ENCODE data around the gene ACOT8. TPM values are rescaled to one million over a fixed set of nuclear protein-coding genes. Genes with fewer than 3 reads are reported as not detected.
A peak's percentile ranks its signal among the peaks of the same experiment; 100 is the strongest.

Gene ACOT8
- total and polyA plus RNA-seq, 9 of the 15 experiments (the other 6 are each of a cell fraction or from before 2014, with no cell fraction given): 8.2 to 46.7 (median 20.7) TPM

DNA sequence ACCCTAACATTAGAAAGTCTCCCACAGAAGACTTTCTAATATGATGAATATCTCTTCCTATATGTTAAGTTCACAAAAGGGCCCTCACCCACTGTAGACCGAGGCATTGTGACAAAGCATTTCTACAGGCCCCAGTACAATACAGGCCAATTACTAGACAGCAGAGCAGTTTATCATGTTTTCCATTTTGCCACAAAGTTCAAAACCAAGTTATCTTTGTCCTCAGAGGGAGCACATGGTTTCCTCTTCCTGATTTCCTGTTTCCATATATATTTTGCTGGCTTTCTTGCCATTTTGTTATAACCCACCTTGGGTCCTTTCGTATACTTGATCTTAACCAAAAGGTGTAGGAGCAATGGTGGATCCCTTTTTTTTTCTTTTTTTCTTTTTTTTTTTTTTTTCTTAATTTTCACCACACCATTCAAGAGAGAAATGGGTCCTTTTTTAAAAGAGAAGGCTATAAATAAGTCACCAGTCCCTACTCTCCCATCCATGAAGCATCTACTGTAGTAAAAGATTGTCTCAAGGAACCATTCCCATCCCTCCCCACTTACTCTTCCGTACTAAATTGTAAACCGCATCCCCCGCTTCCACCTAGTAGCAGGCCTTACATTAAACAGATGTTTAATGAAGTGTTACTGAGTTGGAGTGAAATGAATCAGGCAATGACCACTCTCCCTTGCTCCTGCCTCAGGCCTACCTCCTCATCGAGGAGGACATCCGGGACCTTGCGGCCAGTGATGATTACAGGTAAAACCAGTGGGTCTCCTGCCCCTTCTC lies 46.8 kb downstream of the ACOT8 start (continued):
- TF ChIP-seq, protein P1, sequence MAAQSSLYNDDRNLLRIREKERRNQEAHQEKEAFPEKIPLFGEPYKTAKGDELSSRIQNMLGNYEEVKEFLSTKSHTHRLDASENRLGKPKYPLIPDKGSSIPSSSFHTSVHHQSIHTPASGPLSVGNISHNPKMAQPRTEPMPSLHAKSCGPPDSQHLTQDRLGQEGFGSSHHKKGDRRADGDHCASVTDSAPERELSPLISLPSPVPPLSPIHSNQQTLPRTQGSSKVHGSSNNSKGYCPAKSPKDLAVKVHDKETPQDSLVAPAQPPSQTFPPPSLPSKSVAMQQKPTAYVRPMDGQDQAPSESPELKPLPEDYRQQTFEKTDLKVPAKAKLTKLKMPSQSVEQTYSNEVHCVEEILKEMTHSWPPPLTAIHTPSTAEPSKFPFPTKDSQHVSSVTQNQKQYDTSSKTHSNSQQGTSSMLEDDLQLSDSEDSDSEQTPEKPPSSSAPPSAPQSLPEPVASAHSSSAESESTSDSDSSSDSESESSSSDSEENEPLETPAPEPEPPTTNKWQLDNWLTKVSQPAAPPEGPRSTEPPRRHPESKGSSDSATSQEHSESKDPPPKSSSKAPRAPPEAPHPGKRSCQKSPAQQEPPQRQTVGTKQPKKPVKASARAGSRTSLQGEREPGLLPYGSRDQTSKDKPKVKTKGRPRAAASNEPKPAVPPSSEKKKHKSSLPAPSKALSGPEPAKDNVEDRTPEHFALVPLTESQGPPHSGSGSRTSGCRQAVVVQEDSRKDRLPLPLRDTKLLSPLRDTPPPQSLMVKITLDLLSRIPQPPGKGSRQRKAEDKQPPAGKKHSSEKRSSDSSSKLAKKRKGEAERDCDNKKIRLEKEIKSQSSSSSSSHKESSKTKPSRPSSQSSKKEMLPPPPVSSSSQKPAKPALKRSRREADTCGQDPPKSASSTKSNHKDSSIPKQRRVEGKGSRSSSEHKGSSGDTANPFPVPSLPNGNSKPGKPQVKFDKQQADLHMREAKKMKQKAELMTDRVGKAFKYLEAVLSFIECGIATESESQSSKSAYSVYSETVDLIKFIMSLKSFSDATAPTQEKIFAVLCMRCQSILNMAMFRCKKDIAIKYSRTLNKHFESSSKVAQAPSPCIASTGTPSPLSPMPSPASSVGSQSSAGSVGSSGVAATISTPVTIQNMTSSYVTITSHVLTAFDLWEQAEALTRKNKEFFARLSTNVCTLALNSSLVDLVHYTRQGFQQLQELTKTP (IDR thresholded peaks at IDR 0.05; ENCODE audit: low read depth in 1 of 2, partially characterized antibody in 2 of 2): no peak
- peak; percentile 72 for TF ChIP-seq TCF3 (CRISPR knock-in tag; IDR thresholded peaks at IDR 0.05)
- TF ChIP-seq JUND (IDR thresholded peaks at IDR 0.05; ENCODE audit: borderline replicate concordance, low read depth, low read length): no peak
- TF ChIP-seq JUND (tag; IDR thresholded peaks at IDR 0.05; ENCODE audit: borderline replicate concordance, low read depth, low read length): peak; percentile 35; the same call in 1 of the 3 replicates
- TF ChIP-seq, protein P2, sequence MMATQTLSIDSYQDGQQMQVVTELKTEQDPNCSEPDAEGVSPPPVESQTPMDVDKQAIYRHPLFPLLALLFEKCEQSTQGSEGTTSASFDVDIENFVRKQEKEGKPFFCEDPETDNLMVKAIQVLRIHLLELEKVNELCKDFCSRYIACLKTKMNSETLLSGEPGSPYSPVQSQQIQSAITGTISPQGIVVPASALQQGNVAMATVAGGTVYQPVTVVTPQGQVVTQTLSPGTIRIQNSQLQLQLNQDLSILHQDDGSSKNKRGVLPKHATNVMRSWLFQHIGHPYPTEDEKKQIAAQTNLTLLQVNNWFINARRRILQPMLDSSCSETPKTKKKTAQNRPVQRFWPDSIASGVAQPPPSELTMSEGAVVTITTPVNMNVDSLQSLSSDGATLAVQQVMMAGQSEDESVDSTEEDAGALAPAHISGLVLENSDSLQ (IDR thresholded peaks at IDR 0.05): no peak
- TF ChIP-seq CSDE1 (IDR thresholded peaks at IDR 0.05): no peak
- TF ChIP-seq MYC (IDR thresholded peaks at IDR 0.05; ENCODE audit: low read depth, low read length): peak; percentile 73
- no peak for TF ChIP-seq MYC (CRISPR knock-in tag; IDR thresholded peaks at IDR 0.05; ENCODE audit: borderline replicate concordance, low read depth)
- TF ChIP-seq ZNF174 (CRISPR knock-in tag; IDR thresholded peaks at IDR 0.05): no peak
- TF ChIP-seq, protein P3, sequence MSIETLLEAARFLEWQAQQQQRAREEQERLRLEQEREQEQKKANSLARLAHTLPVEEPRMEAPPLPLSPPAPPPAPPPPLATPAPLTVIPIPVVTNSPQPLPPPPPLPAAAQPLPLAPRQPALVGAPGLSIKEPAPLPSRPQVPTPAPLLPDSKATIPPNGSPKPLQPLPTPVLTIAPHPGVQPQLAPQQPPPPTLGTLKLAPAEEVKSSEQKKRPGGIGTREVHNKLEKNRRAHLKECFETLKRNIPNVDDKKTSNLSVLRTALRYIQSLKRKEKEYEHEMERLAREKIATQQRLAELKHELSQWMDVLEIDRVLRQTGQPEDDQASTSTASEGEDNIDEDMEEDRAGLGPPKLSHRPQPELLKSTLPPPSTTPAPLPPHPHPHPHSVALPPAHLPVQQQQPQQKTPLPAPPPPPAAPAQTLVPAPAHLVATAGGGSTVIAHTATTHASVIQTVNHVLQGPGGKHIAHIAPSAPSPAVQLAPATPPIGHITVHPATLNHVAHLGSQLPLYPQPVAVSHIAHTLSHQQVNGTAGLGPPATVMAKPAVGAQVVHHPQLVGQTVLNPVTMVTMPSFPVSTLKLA (conservative IDR thresholded peaks at IDR 0.05): peak in 1 of 2 experiments; percentile 39; a peak in 1 of 4 replicates
- no peak for TF ChIP-seq POLR2AphosphoS2 (IDR thresholded peaks at IDR 0.05; ENCODE audit: low read length)
- TF ChIP-seq SNIP1 (IDR thresholded peaks at IDR 0.05; ENCODE audit: low read depth): no peak
- TF ChIP-seq NCOR1 (IDR thresholded peaks at IDR 0.05): peak; percentile 46; the same call in 1 of the 2 replicates
- TF ChIP-seq BHLHE40 (IDR thresholded peaks at IDR 0.05; ENCODE audit: low read length): no peak
- no peak for TF ChIP-seq SRF (CRISPR knock-in tag; IDR thresholded peaks at IDR 0.05)

Measured in K562 (cell line).